NCI-H128 (cell line): ENCODE measurements around the gene SLC6A19.

Experiments used
- DNase-seq: peaks from one replicate; lab custom pipeline; 2025; ENCODE audit not compliant: unreplicated experiment; lab: John Stamatoyannopoulos, UW

Gene SLC6A19

DNA sequence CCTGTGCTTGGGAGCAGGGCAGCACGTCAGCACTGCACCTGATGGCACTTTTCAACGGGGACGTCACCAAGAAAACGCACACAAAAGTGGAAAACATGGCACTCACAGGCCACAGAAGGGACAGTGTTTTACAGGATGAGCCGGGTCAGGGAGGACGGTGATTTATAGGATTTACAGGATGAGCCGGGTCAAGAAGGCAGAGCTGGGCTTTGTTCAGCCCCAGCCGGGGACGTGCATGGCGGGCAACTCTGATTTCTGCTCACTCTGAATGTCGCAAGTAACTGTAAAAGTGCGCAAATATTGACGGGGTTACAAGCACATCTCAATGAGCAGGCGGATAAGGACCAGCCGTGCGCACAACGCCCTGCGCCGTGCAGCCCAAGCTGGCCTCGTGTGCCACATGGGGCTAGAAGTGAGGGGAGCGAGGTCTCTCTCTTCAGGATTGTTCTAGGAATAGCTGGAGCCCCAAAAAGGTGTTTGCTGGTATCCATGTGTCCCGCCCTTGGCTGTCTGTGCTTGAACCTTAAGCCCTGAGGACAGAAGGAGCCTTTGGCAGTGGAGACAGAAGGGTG is 40.2 kb downstream of the SLC6A19 start:
- no peak for DNase-seq

DNA sequence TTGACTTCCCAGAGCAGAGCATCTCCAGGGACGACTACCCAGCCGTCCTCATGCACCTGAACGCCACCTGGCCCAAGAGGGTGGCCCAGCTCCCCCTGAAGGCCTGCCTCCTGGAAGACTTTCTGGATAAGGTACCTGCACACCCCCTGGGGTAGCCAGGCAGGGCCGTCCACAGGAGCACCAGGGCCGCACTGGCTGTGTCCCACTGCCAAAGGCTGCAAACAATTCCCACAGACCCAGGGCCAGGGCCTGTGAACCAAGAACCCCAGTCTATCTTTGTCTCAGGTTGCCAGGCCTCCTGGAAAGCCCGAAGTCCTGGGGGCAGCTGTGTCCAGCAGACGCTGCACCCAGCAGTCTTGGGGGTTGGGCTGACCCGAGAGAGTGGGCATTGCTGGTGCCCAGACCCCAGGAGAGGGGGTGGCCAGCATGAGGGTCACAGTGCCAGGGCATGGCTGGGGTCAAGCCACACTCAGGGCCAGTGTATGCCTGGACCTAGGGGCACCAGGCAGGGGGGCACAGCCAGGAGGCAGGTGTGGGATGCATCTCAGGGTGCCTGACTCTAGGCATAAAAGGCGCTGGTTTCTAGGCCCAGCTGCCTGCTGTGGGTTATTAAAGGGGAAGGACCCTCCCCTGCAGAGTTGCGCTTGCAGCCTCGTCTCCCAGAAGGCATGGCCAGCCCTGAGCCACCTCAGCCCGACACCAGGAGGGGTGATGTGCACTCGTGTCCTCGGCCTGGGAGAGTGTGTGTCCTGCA is 41.5 kb downstream of the SLC6A19 start:
- DNase-seq, result no peak

DNA sequence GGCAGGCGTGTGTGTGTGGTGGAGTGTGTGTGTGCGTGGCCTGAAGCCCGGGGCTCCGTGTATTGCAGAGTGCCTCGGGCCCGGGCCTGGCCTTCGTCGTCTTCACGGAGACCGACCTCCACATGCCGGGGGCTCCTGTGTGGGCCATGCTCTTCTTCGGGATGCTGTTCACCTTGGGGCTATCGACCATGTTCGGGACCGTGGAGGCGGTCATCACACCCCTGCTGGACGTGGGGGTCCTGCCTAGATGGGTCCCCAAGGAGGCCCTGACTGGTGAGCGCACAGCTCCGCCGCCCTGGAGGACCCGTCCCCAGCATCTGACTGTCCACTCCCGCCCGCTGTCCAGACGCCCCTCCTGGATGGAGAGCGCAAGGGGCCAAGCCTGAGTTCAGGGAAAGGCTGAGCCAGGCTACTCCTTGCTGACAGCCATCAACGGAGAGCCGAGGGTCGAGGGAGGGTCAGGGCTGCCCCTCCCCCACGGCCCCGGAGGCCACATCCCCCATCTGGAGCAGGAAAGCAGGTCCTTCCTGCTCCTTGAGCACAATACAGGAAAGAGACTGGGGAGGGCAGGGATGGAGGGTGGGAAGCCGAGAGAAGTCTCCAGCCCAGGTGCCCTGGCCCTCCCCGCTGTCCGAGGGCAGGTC is 42.2 kb downstream of the SLC6A19 start:
- no peak for DNase-seq

DNA sequence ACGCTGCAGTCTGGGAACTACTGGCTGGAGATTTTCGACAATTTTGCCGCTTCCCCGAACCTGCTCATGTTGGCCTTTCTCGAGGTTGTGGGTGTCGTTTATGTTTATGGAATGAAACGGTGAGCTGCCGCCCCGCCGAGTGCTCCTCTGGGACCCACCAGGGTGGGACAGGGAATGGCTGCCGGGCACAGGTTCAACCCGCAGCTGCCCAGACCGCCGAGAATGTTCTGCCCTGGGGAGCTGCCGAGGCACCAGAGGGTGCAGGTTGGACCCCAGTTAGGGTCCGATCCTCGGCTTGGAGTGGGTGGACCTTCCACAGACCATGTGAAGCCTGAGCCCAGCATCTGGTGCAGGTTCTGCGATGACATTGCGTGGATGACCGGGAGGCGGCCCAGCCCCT is 42.9 kb downstream of the SLC6A19 start:
- DNase-seq, result no peak

DNA sequence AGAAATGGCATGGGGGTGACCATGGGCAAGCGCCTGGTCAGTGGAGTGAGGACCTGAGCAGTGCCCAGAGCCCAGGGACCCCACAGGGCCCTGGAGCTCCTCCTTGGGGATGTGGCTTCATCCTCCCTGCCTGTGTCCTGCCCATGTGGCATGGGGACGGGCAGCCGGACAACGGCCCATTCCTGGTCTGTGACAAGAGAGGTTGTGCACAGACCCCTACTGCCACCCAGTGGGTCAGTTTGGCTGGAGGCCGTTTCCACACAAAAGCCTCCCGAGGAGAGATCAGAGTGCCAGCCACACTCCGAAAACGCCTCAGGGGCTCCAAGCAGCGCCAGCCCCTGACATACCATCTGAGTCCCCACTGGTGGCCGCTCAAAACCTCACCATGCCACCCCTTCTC is 43.6 kb downstream of the SLC6A19 start:
- no peak for DNase-seq

DNA sequence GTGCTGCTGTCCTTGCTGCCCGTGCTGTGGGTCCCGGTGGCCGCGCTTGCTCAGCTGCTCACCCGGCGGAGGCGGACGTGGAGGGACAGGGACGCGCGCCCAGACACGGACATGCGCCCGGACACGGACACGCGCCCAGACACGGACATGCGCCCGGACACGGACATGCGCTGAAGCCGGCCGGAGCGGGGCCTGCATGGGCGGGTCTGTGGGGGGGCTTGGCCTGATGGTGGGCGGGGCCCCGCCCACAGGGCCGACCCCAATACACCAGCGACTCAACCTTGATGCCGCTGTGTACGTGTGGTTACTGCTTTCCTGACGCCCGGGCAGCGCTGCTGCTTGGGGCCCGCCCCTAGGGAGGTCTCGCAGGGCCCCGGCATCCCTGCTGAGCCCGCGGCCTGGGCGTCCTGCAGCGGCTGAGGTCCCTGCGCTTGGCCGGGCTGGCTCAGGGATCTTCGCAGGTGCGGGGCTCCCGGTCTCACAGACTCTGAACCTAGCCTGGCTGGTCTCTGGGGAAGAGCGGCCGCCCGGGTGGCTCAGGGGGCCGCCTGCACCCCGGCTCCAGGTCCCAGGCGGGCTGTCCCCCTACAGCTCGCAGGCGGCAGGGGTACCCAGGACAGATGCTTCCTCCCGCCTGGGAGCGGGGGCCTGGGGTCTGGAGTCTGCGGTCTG is 44.6 kb downstream of the SLC6A19 start:
- no peak for DNase-seq

DNA sequence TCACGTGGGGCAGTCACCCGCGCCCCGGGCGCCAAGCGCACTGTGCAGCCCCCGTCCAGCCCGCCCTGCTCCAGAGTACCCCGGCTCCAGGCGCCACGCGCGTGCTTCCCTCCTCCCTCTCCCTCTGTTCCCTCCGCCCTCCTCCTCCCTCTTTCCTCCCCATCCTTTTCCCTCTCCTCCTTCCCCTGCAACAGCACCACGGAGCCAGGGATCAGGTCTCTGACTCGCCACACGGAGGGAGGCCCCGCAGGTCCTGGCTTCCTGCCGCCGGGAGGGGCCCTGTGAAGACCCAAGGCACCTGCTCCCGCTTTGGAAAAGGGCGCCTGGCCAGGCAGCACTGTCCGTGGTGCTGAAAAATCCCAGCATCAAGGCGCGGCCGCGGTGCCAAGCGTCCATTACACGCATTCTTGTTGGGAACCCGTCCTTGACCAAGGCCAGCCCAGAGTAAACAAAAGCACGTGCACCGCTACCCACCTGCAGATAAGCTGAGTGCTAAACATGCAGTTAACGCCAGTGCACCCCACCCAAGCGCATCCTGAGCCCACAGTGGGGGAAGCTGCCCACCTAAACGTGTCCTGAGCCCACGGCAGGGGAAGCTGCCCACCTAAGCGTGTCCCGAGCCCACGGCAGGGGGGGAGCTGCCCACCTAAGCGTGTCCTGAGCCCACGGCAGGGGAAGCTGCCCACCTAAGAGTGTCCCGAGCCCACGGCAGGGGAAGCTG is 45.5 kb downstream of the SLC6A19 start:
- no peak for DNase-seq

DNA sequence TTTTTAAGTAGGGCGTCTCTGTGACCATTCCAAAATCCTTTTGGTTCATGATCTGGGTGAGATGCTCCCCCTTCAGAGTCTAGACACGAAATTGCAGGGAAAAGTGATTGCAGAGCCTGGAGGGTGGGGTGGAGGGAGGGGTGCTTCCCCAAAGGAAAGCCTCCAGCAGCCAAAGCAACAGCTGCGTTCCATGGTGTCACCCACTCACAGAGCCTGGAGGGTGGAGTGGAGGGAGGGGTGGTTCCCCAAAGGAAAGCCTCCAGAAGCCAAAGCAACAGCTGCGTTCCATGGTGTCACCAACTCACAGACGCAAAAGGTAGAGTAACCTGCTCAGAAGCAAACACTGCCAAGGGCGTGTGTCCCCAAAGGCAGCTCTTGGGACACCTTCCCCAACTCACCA is 46.4 kb downstream of the SLC6A19 start:
- no peak for DNase-seq

DNA sequence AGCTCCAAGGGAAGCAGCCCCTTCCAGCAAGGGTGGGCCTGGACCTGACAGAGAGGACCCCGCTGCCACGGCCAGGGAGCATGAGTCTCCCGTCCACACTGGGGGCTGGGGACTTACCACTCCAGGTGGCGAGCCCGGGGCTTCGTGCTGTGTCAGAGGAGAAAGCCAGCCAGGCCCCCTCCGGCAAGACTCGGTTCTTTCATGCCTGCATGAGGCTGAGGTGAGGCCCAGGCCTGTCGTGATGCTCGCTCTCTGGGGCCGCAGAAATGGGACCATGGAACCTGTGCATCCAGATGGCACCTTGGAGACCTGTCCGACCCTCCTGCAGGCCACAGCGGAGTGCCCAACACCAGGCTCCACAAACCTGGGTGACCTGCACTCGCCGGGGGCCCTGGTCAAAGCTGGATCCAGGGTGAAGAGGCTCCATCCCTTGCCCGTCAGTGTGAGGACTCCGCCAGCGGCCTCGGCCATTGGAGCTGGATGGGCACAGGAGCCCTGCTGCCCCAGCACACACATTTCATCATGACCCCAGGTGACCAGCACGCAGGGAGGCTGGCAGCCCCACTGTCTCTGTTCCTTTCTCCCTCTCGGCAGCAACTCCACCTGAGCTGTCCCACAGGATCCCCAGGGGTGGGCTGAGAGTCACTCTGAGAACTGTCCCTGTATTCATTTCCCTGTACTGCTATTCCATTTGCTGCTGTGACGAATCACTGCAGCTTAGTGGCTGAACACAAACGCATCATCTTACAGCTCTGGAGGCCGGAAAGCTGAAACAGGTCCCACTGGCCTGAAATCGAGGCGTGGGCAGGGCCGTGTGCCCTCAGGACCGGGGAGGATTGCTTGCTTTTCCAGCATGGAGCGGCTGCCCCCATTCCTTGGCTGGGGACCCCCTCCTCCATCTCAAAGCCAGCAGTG is 48.2 kb downstream of the SLC6A19 start:
- no peak for DNase-seq

DNA sequence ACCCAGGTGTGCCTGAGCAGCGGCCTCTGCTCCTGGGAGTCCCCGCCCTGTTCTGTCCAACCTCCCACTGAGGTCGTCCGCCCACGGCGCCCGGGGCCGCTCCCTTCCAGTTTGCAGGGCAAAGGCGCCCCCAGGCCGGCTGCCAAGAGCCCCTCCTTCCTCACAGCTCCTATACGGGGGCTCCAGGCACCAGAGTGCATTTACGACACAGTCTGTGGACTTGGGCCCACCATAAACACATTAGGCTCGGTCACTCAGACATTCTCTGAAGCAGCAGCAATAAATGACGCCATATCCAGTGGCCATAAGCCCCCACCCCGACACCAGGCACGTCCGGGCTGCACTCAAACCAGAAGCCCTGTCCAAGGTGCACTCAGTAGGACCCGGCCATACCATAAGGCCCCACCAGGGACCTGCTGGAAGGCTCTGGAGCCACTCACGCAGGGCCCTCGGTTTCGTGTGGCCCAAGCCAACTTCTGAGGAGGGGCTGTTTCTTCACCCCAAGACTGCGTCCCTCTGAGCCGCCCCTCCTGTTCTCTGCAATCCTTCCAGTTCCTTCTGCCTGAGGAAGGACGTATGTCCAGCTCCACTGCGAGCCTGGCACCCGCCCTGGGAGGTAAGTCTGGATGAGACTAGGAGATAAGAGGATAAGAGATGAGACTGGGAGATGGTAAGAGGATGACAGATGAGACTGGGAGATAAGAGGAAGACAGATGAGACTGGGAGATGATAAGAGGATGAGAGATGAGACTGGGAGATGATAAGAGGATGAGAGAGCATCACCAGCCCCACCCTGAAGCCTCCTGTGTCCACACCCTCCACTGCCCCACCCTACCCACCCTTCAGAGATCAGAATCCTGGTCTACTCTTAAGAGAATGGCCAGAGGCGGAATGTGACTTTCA is 50.5 kb downstream of the SLC6A19 start:
- no peak for DNase-seq

DNA sequence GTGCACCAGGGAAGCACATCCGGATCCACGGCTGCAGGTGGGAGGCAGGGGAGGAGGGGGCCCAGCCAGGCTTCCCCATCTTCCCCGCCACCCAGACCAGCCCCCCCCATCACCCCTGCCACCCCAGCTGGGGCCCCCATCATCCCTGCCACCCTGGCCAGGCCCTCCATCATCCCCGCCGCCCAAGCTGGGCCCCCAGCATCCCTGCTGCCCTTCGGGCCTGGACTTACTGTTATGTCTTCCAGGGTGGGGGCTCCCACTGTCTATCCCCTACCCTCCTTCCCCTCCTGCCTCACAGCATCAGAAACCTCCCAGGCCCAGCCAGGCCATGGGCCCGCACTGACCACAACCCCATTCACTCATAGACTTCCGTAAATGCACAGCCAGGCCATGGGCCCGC is 51.3 kb downstream of the SLC6A19 start:
- DNase-seq, result no peak

DNA sequence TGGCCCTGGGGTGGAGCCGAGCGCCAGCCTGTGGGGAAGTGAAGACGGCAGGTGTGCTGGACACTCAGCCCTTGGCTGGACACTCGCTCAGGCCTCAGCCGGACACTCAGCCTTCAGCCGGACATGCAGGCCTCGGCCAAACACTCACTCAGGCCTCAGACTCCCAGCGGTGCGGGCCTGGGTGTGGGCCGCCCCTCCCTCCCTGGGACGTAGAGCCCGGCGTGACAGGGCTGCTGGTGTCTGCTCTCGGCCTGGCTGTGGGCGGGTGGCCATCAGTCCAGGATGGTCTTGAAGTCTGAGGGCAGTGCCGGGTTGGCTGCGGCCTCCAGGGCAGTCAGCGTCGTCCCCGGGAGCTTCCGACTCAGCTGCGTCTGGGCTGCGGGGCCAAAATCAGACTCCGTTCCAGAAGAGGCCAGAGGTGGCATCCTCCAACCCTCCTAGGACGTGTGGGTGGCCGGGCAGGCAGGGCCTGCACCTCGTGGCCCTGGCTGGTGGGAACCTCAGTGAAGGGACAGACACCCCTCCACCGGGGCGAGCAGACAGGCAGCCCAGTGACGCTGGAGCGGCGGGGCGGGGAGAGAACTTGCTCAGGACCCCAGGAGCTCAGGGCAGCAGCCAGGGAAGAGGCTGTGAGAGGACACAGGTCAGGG is 52.2 kb downstream of the SLC6A19 start:
- no peak for DNase-seq

DNA sequence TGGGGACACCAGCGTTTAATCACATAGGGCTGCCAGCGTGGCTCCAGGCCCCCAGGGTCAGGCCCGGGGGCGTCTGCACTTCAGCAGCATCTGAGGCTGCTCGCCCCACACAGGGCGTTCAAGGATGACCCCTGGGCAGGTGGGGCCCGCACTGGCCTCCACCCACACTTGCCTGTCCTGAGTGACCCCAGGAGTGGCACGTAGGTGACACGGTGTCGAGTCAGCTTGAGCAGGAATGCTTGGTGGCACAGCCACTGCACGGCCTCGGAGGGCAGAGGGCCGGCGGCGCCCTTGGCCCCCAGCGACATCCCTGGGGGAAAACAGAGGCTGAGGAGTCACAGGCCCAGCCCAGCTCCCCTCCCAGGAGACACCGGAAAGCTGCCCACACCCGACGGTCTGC is 52.8 kb downstream of the SLC6A19 start:
- no peak for DNase-seq

DNA sequence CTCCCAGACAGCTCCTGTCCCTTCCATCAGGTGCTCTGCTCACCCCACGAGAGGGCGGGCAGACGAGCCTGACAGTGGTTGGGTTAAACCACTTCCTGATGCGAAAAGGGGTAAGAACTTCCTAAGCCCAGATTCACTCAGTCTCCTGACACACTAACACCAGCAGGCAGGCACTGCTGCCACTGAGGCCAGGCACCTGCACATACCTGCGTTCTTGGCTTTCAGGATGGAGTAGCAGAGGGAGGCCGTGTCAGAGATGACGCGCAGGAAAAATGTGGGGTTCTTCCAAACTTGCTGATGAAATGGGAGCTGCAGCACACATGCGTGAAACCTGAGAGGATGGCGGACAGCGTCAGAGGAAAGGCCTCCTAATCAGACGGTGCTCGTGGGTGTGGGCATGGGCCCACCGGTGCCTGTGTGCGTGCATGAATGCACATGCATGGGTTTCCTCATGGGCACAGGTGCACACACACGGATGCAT is 53.7 kb downstream of the SLC6A19 start:
- no peak for DNase-seq

DNA sequence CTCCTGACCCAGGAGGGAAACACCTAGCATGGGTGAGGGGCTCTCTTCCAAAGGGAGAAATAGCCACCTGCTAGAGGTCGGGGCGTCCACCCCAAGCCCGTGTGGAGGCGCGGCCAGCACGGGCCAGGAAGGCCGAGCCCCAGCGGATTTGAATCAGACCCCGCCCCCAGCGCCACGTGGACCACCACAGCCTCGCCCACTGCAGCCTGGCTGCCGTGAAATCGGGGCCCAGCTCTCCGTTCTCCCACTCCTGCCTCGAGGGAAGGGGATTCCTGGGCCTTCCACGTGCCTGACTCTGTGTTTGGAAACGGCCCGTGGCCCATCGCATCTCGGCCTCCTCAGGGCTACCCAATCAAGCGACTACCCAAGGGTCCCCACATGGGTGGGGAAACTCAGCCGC is 55.4 kb downstream of the SLC6A19 start:
- DNase-seq, result no peak

DNA sequence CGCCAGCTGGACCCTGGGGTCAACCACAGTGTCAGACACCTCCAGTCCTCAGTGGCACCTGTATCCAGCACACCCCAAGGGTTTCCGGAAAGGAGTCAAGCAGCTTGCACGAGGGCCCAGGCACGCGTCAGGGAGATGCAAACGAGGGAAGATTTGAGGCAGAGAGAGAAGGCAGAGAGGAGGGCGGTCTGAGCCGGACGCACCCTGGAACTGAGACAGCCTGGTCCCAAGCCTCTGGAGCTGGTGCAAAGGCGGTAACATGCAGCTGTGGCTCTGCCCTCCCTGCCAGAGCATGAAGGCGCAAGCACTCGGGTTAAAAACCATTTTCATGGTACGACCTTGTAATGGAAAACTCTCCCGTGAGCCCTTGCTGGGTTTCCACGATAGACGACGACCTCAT is 56.0 kb downstream of the SLC6A19 start:
- no peak for DNase-seq

DNA sequence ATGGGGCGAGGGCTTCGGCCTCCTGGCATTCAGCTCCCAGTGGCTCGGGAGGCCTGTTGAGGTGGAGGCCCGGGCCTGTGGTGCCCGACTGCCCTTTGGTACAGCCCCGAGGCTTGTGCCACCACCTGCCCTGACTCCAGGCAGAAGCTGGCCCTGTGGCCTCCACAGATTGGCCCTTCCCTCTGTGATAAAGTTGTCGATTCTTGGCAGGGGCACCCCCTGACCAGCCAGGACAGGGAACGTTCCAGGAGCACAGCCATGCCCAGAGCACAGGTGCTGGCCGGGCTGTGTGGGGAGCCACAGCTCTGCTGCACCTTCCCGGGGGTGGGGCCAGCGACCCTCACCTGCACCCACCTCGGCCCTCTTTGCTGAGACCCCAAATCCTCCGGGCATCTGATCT is 56.4 kb downstream of the SLC6A19 start:
- no peak for DNase-seq

DNA sequence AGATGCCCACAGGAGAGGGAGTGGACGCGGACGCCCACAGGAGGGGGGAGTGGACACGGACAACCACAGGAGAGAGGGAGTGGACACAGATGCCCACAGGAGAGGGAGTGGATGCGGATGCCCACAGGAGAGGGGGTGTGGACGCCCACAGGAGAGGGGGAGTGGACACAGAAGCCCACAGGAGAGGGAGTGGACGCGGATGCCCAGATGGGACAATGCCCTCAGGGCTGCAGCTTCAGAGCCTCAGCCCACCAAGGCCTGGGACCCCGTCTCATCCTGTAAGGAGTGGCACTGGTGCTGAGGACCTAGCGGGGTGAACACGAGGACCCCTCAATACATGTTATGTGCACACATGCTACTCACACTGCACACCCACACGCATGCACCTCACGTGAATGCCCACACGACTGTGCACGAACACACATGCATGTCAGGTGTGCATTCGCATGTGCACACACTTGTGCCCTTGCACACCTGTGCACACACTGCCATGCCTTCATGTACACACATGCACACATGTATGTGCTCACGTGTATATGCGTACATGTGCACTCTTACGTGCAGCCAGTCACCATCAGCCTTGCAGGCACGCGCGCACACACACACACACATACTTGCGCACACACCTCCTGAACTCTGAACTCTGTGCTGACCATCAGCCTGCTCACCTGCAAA is 58.5 kb downstream of the SLC6A19 start:
- DNase-seq, result no peak
